GM12891 (cell line): Measurements from ENCODE around the gene FARP1.

Experiments
- DNase-seq: peaks from one replicate; pipeline ENCODE4 v3.0.0; 2011; ENCODE audit warnings: low spot score; ENCODE audit not compliant: insufficient read length
- FAIRE-seq: peaks from 2 replicates; lab custom pipeline; 2011; peaks lifted over from hg19 to GRCh38; lab: Jason Lieb, UNC
- PAX5 ChIP-seq: IDR thresholded peaks from 2 replicates; pipeline ENCODE4 v1.6.1; 2011; ENCODE audit warnings: low read length, moderate library complexity, mild to moderate bottlenecking; ENCODE audit not compliant: insufficient read depth, severe bottlenecking
- POLR2A ChIP-seq: IDR thresholded peaks from 2 replicates; pipeline ENCODE4 v1.6.1; 2011; ENCODE audit warnings: low read depth, low read length, control low read depth
- POLR2AphosphoS5 ChIP-seq: IDR thresholded peaks from 2 replicates; pipeline ENCODE4 v1.6.1; 2011; ENCODE audit warnings: low read depth, low read length, control low read depth
- POU2F2 ChIP-seq: IDR thresholded peaks from 2 replicates; pipeline ENCODE4 v1.6.1; 2011; ENCODE audit warnings: low read depth, mild to moderate bottlenecking, control low read depth, low read length, moderate library complexity
- SPI1 ChIP-seq: IDR thresholded peaks from 2 replicates; pipeline ENCODE4 v1.6.1; 2011; ENCODE audit warnings: low read depth, low read length, control low read depth
- TAF1 ChIP-seq: IDR thresholded peaks from 2 replicates; pipeline ENCODE4 v1.6.1; 2011; ENCODE audit warnings: low read depth, low read length, control low read depth

FARP1 gene

DNA sequence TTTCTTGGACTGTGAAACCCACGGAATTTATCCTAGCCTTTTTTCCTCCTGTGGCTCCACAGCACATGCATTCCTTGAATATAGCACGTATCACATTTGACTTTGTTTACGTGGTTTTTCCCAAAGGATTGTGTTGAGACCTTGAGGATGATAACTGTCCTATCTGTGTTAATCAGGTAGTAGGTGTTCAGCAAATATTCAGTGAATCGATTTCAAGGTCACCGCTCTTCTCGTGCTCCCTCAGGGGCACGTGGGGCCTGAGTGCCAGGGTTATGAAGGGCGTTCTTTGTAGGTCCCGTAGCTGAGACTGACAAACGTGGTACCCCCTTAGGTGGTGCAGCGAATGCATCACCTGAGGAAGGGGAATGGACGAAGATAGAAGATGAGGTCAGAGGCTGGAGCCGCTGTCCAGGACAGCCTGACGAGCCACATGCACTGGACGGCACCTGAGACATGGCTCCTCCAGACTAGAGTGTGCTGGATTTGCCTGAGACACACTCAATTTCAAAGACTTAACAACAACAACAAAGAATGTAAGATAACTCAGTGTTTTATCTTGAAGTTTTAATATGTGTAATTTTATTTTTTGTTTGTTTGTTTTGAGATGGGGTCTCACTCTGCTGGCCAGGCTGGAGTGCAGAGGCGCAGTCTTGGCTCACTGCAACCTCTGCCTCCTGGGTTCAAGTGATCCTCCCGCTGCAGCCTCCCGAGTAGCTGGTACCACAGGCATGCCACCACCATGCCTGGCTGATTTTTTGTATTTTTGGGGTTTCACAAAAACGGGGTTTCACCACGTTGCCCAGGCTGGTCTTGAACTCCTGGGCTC, 165.4 kb downstream of the FARP1 start:
- no peak for FAIRE-seq
- TF ChIP-seq PAX5 (no peak), POU2F2 (no peak), TAF1 (no peak), POLR2AphosphoS5 (no peak), SPI1 (no peak), POLR2A (no peak)
- DNase-seq = no peak

DNA sequence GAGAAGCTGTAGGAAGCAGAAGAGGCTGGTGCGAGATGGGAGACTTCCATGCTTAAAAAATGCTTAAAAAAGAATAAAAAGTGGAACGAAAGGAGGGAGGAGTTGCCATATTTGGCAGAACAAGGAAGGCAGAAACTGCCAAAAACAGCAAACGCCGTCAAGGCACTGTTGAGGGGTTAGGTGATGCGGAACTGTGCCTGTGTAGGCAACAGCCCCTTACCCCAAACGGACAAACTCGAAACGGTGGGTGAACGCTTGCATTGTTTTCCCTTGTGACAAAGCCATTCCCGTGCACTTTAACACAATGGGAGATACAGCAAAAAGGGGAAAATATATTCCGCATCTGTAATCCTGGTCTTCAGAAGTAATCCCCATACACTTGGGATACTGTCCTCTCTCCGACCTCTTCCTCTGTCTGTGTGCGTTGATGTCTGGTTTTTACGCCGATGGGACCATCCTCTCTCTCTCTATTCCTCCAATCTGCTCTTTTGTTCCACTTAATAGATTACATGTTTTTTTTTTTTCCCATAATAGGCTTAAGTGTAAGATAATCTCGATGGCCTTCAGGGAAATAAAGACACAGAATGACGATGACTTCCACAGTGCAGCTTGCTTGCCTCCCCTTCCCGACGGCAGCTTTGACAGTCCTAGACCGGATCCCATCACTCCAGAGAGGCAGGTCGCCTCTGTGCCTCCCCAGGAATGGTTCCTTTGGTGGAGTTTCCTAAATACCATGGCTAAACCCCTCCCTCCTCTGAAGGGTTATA, 166.9 kb downstream of the FARP1 start:
- FAIRE-seq (no peak), DNase-seq (no peak)
- TF ChIP-seq POLR2A = no peak

DNA sequence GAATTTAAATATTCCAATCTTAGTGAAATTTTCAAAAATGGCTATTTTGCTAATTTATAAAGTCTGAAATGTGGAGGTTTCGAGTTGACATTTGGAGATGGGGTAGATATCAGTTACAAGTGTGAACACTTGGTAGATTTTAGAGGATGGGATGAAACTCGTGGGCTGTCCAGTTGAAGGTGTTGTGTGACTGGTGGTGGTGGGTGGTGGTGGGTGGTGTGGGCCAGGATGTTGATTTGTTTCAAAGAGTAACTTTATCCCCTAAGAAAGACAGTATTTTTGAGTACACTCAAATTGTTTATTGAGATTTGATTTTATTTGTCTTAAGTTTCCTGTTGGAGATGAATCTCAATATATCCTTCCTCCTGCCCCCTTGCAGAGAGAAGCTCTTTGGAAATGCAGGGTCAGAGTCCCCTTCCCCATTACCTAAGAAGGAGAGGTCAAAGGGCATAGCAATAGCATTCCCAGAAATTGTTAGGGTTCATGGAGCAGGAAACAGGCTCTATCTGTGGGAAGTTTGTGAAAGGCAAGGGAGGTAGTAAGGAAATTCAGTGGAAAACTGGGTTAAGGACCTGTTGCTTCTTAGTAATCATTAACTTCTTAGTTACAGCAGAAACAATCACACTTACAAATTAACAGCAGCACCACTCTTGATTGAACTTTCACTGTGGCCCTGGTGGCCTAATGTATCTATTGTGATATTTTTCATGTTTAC, 167.7 kb downstream of the FARP1 start:
- FAIRE-seq (no peak), DNase-seq (no peak)
- no peak for TF ChIP-seq POLR2AphosphoS5
- no peak for TF ChIP-seq SPI1
- no peak for TF ChIP-seq POU2F2
- no peak for TF ChIP-seq PAX5
- TF ChIP-seq POLR2A = no peak
- no peak for TF ChIP-seq TAF1

DNA sequence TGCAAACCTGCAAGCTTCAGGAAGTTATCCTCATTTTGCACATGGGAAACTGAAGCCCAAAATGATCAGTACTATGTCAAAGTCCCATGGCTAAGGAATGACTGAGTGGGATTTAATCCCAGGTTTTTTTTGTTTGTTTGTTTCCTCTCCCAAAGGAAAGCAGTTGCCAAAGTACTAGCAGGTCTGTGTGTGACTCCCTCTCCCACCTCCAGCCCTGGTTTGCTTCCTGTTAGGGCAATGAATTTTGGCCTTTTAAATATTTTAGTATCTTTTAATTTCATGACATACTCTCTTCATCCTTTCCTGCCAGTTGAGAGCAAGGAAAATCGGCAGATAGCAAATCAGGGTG, 168.3 kb downstream of the FARP1 start:
- DNase-seq (no peak), FAIRE-seq (no peak)

DNA sequence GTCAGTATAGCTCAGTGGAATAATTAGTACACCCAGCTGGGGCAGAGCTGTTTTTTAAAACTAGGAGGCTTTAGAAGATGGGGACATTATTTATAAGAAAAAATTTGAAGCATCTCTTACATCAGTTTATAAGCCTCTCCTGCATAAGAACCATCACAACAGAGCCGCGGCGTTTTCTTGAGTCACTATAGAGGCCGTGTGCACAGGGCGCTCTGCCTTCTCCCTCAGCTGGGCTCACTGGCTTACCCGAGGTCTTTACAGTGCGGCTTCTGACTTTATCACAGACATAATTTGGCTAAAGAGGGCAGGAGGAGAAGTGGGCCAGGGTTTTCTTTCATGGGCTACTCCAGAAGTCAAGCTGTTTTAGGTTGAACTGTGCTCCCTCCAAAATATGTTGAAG, 169.7 kb downstream of the FARP1 start:
- no peak for DNase-seq
- no peak for TF ChIP-seq PAX5
- TF ChIP-seq POLR2A = no peak
- TF ChIP-seq SPI1 = no peak
- no peak for TF ChIP-seq POU2F2
- TF ChIP-seq TAF1 = no peak
- TF ChIP-seq POLR2AphosphoS5 = no peak
- FAIRE-seq = no peak

More for the DNA sequence above, 168.3 kb downstream of the FARP1 start:
- TF ChIP-seq POLR2AphosphoS5 (no peak), SPI1 (no peak), POU2F2 (no peak), POLR2A (no peak), PAX5 (no peak), TAF1 (no peak)

DNA sequence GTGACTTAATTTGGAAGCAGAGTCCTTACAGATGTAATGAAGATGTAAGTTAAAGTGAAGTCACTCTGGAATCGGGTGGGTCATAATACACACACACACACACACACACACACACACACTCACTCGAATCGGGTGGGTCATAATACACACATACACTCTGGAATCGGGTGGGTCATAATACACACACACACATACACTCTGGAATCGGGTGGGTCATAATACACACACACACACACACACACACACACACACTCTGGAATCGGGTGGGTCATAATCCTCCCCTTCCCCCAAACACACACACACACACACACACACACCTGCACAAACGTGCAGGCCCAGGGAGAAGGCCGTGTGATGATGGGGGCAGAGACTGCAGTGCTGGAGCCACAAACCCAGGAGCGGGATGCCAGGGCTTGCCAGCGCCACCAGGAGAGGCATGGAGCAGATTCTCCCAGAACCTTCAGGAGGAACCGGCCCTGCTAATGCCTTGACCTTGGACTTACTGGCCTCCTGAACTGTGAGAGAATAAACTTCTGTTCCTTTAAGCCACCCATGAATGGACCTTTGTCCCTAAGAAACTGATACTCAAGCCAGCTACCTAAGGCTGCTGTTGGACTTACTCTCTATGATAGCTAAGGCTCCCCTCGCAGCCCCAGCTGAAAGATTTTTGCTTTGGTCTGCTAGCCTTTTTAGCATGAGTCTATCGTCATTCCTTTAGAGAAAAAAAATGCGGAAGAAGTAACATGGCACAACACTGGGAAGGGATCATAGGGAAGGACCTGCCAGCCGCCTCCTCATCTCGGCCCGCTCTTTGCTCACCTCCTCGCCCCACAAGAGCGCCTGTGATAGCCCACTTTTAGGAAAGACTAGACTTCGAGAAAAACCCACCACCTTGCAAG, 170.4 kb downstream of the FARP1 start:
- TF ChIP-seq POLR2AphosphoS5 (no peak), TAF1 (no peak), SPI1 (no peak), POU2F2 (no peak), POLR2A (no peak), PAX5 (no peak)
- no peak for DNase-seq
- FAIRE-seq = no peak

DNA sequence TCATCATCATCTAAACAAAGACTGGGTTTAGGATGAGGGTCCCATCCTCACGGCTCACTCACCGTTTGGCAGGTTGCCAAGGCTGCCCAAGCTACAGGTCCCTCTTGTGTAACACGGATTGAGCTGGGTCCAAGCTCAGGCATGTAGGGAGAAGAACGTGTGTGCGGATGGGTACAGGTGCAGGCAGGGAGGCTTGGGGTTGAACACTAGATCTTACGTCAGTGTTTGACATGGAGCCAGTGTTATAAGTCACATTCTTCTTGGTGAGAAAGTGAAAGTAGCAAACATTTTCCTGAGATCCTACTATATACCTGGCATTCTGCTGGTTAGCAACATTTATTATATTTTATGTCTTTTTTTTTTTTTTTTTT, 171.0 kb downstream of the FARP1 start:
- FAIRE-seq (no peak), DNase-seq (no peak)
- TF ChIP-seq SPI1 = no peak
- no peak for TF ChIP-seq POLR2AphosphoS5
- TF ChIP-seq PAX5 = no peak
- TF ChIP-seq POLR2A = no peak
- TF ChIP-seq POU2F2 = no peak
- TF ChIP-seq TAF1 = no peak

DNA sequence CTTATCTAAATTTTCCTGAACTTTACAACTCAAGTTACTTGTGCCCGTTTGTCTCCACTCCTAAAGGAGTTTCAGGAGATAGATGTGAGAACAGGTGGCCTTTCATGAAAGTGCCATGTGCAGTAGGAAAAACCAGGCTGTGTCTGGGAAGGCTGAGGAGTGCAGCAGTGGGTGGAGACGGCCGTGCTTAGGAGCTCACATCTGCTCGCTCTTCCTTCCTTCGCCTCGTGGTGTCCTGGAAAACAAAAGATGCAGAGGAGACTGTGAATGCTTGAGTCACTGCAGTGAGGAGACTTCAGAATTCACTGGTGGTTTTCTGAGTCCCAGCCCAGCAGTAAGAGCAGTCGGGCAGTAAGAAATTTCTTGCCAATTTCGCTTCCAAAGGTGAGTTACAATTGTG, 172.6 kb downstream of the FARP1 start:
- no peak for DNase-seq
- no peak for FAIRE-seq
- TF ChIP-seq SPI1 (no peak), TAF1 (no peak), POU2F2 (no peak), POLR2AphosphoS5 (no peak), POLR2A (no peak), PAX5 (no peak)

DNA sequence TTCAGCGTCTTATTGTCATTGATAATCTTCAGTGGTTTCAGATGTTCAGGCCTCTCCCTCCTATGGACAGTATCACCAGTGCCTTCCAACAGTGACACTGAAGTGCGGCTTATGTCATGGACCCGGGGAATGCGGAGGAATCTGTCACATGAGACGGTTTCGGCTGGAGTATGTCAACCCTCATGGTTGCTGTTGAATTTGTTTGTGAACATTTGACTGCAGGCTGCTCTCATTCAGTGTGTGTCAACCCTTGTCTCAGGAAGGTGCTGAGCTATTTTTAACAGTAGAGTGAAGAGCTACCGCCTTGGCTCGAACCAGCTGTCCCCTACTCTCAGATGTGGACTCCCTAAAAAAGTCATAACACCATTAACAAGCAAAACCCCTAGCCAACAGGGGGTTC, 173.0 kb downstream of the FARP1 start:
- DNase-seq (no peak), FAIRE-seq (no peak)
- TF ChIP-seq TAF1 = no peak
- TF ChIP-seq POLR2AphosphoS5 = no peak
